ENCODE data around the gene PI4K2A.

Gene PI4K2A

DNA sequence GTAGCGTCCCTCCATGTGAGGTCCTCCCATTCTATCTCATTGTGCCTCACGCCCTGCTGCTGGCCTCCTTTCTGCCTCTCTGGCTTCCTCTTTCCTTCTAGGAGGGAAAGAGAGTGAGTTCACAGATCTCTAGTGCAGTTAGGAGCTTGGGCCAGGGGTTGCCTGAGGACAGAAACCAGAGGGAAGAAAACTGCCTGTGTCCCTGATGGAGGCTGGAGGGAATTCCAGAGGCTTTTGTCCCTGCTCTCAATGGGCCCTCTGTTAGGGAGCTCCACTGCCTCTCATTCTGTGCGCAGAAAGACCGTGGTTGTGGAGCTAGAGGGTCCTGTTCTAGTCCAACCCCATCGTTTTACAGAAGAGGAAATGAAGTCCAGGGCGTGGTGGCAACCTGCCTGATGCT is 77.7 kb downstream of the PI4K2A start:
- TF ChIP-seq ZSCAN23 (tag by site-specific recombination; IDR thresholded peaks at IDR 0.05) = no peak
- no peak for TF ChIP-seq ZNF518A (tag by site-specific recombination; conservative IDR thresholded peaks at IDR 0.05; ENCODE audit: low read depth)
- TF ChIP-seq ZNF23 (tag by site-specific recombination; IDR thresholded peaks at IDR 0.05; ENCODE audit: borderline replicate concordance) = no peak
- no peak for TF ChIP-seq MYNN (tag by site-specific recombination; IDR thresholded peaks at IDR 0.05; ENCODE audit: borderline replicate concordance)
- ChIA-PET CTCF (interaction anchor here (1.0 to 20.4 kb wide), 4 partner anchors 8 to 32 kb away, joined by 3 to 487 read pairs (median 21); partner anchors contain the start of gene ZFYVE27), POLR2A (interaction anchor here (0.9 to 2.6 kb wide), 4 partner anchors 18 to 35 kb away, joined by 3 to 10 read pairs (median 6); partner anchors contain the start of genes AVPI1 and ZFYVE27)
- H3K9me3 ChIP-seq (ENCODE audit: control insufficient read depth, insufficient read depth, low read depth, low read length) = no peaks in the 10 kb centered on the region
- H3K36me3 ChIP-seq (ENCODE audit: control insufficient read depth in 2 of 2, insufficient read depth in 1 of 2, low read length in 2 of 2) = peaks cover 7 to 21% of the 10 kb centered on the region in 2 experiments; a peak in 2 of 3 replicates
- H3K4me3 ChIP-seq (ENCODE audit: low read depth, low read length) = no peak overlapping the region
- H3K4me1 ChIP-seq (ENCODE audit: control insufficient read depth, insufficient read depth, low read length) = peaks cover 18% of the 10 kb centered on the region
- no peak overlapping the region for H3K27ac ChIP-seq (ENCODE audit: extremely low read depth, low read depth, low read length)

DNA sequence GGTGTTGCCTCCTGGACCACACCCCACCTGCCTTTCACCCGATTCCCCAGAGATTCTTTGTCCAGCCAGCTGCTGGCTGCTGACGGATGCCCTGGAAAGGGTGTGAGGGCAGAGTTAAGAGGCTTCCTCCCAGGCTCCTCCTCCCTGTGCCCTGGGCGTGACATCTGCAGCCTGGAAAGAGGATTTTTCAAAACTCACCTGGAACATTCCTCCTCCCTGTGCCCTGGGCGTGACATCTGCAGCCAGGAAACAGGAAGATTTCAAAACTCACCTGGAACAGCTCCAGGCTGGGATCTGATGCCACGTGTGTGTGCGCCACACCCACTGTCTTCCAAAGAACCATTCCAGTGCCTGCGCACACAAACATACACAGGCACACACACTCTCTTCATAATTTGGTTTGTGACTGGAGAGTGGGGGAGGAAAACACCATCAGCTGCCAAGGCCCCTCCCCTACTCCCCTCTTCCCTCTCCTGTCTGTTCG is 78.2 kb downstream of the PI4K2A start:
- ChIA-PET POLR2A (interaction anchor here (0.6 to 2.6 kb wide), 4 partner anchors 16 to 46 kb away, joined by 3 to 10 read pairs (median 3); partner anchors contain the start of genes AVPI1 and ZFYVE27), CTCF (interaction anchor here (0.6 to 20.4 kb wide), 5 partner anchors 9 to 282 kb away, joined by 3 to 487 read pairs (median 8); partner anchors contain the start of gene ZFYVE27)
- Histone ChIP-seq H3K4me3 (ENCODE audit: low read depth, low read length) (no peak overlapping the region), H3K36me3 (ENCODE audit: control insufficient read depth in 2 of 2, insufficient read depth in 1 of 2, low read length in 2 of 2) (peaks cover 7 to 21% of the 10 kb centered on the region in 2 experiments; a peak in 2 of 3 replicates), H3K4me1 (ENCODE audit: control insufficient read depth, insufficient read depth, low read length) (peaks cover 18% of the 10 kb centered on the region), H3K27ac (ENCODE audit: extremely low read depth, low read depth, low read length) (no peak overlapping the region), H3K9me3 (ENCODE audit: control insufficient read depth, insufficient read depth, low read depth, low read length) (no peaks in the 10 kb centered on the region)
- TF ChIP-seq HOXC10 (CRISPR knock-in tag; IDR thresholded peaks at IDR 0.05) (no peak), ZNF664 (tag by site-specific recombination; IDR thresholded peaks at IDR 0.05) (no peak), ZXDB (tag by site-specific recombination; IDR thresholded peaks at IDR 0.05) (no peak), ZNF768 (tag by site-specific recombination; IDR thresholded peaks at IDR 0.05) (no peak), ZNF175 (tag by site-specific recombination; IDR thresholded peaks at IDR 0.05) (no peak), ZNF148 (tag by site-specific recombination; IDR thresholded peaks at IDR 0.05; ENCODE audit: borderline replicate concordance) (no peak), ZFHX2 (tag by site-specific recombination; conservative IDR thresholded peaks at IDR 0.05) (no peak), KLF17 (tag by site-specific recombination; IDR thresholded peaks at IDR 0.05) (peak; percentile 19; the same call in 1 of the 2 replicates), ZNF510 (tag by site-specific recombination; IDR thresholded peaks at IDR 0.05; ENCODE audit: insufficient replicate concordance) (no peak), SP7 (tag by site-specific recombination; IDR thresholded peaks at IDR 0.05) (no peak), ZFP3 (tag by site-specific recombination; IDR thresholded peaks at IDR 0.05; ENCODE audit: low read depth) (no peak), ZBTB49 (tag by site-specific recombination; IDR thresholded peaks at IDR 0.05; ENCODE audit: low read depth) (no peak), ZNF221 (tag by site-specific recombination; IDR thresholded peaks at IDR 0.05; ENCODE audit: borderline replicate concordance) (no peak), GLIS2 (tag by site-specific recombination; IDR thresholded peaks at IDR 0.05) (no peak), ZNF248 (tag by site-specific recombination; IDR thresholded peaks at IDR 0.05) (no peak), ZBTB8A (tag by site-specific recombination; IDR thresholded peaks at IDR 0.05) (peak; percentile 53), ZNF548 (tag by site-specific recombination; IDR thresholded peaks at IDR 0.05) (no peak)
- TF ChIP-seq, protein P1, sequence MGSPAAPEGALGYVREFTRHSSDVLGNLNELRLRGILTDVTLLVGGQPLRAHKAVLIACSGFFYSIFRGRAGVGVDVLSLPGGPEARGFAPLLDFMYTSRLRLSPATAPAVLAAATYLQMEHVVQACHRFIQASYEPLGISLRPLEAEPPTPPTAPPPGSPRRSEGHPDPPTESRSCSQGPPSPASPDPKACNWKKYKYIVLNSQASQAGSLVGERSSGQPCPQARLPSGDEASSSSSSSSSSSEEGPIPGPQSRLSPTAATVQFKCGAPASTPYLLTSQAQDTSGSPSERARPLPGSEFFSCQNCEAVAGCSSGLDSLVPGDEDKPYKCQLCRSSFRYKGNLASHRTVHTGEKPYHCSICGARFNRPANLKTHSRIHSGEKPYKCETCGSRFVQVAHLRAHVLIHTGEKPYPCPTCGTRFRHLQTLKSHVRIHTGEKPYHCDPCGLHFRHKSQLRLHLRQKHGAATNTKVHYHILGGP (tag by site-specific recombination; IDR thresholded peaks at IDR 0.05) = no peak
